Left hindlimb (tissue), 1 donor: ENCODE results near the gene TCF15.

Source experiments
- DNase-seq: peaks from one replicate; pipeline ENCODE4 v3.0.0-alpha.2; 2018

Gene TCF15

GRCh38 chr20:576156-576555 lies 34.0 kb downstream of the TCF15 start:
- DNase-seq = no peak

GRCh38 chr20:575230-575629 lies 34.9 kb downstream of the TCF15 start:
- DNase-seq = no peak

- no peak for DNase-seq
These were observed 35.7 kb downstream of the TCF15 start for GRCh38 chr20:574297-574942.

- DNase-seq = no peak
These were observed 36.5 kb downstream of the TCF15 start for GRCh38 chr20:573414-574296.

- no peak for DNase-seq
These were observed 37.4 kb downstream of the TCF15 start for GRCh38 chr20:572727-573126.

- peak; percentile 87 for DNase-seq
These were observed 38.2 kb downstream of the TCF15 start for GRCh38 chr20:571754-572441.

- no peak for DNase-seq
These were observed 41.3 kb downstream of the TCF15 start for GRCh38 chr20:568673-569415.

GRCh38 chr20:568097-568652 lies 41.9 kb downstream of the TCF15 start:
- no peak for DNase-seq

- no peak for DNase-seq
These were observed 45.9 kb downstream of the TCF15 start for GRCh38 chr20:564192-564591.

GRCh38 chr20:563187-563586 lies 46.9 kb downstream of the TCF15 start:
- DNase-seq = no peak

- no peak for DNase-seq
These were observed 47.7 kb downstream of the TCF15 start for GRCh38 chr20:562232-562897.

GRCh38 chr20:561437-562231 lies 48.5 kb downstream of the TCF15 start:
- DNase-seq = peak; percentile 70

- no peak for DNase-seq
These were observed 49.4 kb downstream of the TCF15 start for GRCh38 chr20:560680-561079.

- DNase-seq = no peak
These were observed 52.0 kb downstream of the TCF15 start for GRCh38 chr20:558117-558516.

- DNase-seq = no peak
These were observed 53.1 kb downstream of the TCF15 start for GRCh38 chr20:556984-557383.

- no peak for DNase-seq
These were observed 54.1 kb downstream of the TCF15 start for GRCh38 chr20:555976-556385.
